Nephron progenitor cell (in vitro differentiated cells): ENCODE results near the gene MFAP3L.

Experiments used
- DNase-seq: peaks from one replicate; pipeline ENCODE4 v3.0.0; 2021
- H3K27ac Mint-ChIP-seq: 2 replicates; pipeline ENCODE4 v1.8.0; 2021; ENCODE audit warnings: mild to moderate bottlenecking, moderate library complexity, mixed read lengths
- H3K27me3 Mint-ChIP-seq: 2 replicates; pipeline ENCODE4 v1.8.0; 2021; ENCODE audit warnings: mild to moderate bottlenecking, low read depth, mixed read lengths; ENCODE audit not compliant: poor library complexity
- H3K36me3 Mint-ChIP-seq: 2 replicates; pipeline ENCODE4 v1.8.0; 2021; ENCODE audit warnings: low read depth, mixed read lengths
- H3K4me1 Mint-ChIP-seq: 2 replicates; pipeline ENCODE4 v1.8.0; 2021; ENCODE audit warnings: mixed read lengths
- H3K4me3 Mint-ChIP-seq: 2 replicates; pipeline ENCODE4 v1.8.0; 2021; ENCODE audit warnings: mild to moderate bottlenecking, moderate library complexity, mixed read lengths
- H3K9me3 Mint-ChIP-seq: 2 replicates; pipeline ENCODE4 v1.8.0; 2021; ENCODE audit warnings: mild to moderate bottlenecking, moderate library complexity, mixed read lengths
- TF ChIP-seq, protein P1 (sequence below): fragments of 200-600 bp; sonication (generic); IDR thresholded peaks from 2 replicates; pipeline ENCODE4 v1.5.0; 2021; ENCODE audit warnings: antibody characterized with exemption

MFAP3L gene

DNA sequence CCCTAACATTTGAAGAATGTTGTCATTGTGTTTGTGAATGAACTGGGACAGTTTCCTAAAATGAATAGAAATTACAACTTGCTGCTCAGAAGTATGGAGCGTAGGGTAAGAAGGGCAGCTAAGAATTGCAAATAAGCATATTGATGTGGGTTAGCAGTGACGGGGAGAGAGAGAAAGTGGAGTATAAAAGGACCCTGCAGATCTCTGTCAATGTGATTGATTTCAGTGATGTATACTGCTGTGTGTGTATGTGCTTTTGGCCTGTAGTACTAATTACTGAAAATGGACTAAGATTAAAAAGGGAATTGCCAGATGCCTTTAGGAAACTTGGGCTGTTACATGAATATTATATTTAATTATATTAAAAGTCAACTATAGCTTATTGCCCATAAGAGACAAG, 7.8 kb upstream of the MFAP3L start:
- H3K4me3 Mint-ChIP-seq: no peak overlapping the region
- no peaks in the 10 kb centered on the region for H3K9me3 Mint-ChIP-seq
- peaks cover 21% of the 10 kb centered on the region for H3K27me3 Mint-ChIP-seq
- no peak for DNase-seq
- H3K27ac Mint-ChIP-seq: no peak overlapping the region
- H3K36me3 Mint-ChIP-seq: no peaks in the 10 kb centered on the region
- TF ChIP-seq, protein P1, sequence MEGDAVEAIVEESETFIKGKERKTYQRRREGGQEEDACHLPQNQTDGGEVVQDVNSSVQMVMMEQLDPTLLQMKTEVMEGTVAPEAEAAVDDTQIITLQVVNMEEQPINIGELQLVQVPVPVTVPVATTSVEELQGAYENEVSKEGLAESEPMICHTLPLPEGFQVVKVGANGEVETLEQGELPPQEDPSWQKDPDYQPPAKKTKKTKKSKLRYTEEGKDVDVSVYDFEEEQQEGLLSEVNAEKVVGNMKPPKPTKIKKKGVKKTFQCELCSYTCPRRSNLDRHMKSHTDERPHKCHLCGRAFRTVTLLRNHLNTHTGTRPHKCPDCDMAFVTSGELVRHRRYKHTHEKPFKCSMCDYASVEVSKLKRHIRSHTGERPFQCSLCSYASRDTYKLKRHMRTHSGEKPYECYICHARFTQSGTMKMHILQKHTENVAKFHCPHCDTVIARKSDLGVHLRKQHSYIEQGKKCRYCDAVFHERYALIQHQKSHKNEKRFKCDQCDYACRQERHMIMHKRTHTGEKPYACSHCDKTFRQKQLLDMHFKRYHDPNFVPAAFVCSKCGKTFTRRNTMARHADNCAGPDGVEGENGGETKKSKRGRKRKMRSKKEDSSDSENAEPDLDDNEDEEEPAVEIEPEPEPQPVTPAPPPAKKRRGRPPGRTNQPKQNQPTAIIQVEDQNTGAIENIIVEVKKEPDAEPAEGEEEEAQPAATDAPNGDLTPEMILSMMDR: no peak
- H3K4me1 Mint-ChIP-seq: no peaks in the 10 kb centered on the region

DNA sequence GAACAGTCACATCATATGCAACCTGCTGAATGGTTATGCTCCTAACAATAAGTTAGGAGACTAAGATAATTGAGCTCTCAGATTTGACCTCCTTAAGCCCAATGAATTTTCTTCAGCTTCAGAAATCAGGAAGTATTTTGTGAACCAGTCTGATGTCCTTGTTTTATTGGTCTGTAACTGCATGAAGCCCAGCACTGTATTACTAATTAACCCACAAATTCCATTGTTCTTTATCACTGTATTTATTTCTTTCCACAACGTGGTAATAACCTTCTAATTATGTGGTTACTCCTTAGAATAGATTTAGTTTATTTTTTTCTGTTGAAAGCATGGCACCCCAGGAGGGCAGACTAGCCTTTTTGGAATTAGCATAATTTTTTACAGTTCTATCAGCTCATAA, 3.9 kb upstream of the MFAP3L start:
- Mint-ChIP-seq H3K27ac (no peak overlapping the region), H3K9me3 (peaks cover 14% of the 10 kb centered on the region), H3K36me3 (no peaks in the 10 kb centered on the region), H3K4me3 (no peak overlapping the region), H3K27me3 (peaks cover 41% of the 10 kb centered on the region), H3K4me1 (peaks cover 11% of the 10 kb centered on the region)
- TF ChIP-seq, protein P1: no peak
- no peak for DNase-seq

DNA sequence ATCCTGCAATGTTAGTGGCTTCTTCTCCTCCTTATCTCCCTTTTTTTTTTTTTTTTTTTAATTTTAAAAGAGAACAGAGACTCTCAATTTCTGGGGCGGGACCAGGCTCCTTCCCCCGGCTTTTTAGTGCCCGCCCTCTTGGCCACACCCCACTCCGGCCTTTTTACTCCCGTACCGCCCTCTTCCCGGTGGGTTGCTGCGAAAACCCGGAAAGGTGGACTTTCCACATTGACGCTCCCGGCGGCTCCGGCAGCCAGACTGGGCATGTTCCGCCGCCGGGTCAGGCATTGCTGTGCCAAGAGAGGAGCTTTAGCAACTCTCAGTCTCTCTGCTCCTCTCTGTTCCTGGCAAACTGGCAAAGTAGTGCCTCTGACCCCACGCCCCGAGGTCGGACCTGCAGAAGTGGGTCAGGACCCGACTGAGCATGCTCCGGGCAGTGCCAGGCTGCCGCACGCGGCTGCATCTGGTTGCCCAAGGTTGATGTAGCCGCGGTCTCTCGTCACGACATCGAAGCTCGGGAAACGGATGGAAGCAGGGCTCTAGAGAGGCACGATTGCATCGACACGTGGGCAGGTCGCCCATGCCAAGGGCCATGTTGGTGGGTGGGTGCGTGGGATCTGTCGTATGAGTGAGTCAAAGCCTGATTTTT, 1.1 kb upstream of the MFAP3L start:
- no peaks in the 10 kb centered on the region for H3K36me3 Mint-ChIP-seq
- H3K4me1 Mint-ChIP-seq: peaks cover 11% of the 10 kb centered on the region
- TF ChIP-seq, protein P1: no peak
- H3K27me3 Mint-ChIP-seq: peaks cover 63% of the 10 kb centered on the region
- H3K27ac Mint-ChIP-seq: no peak overlapping the region
- H3K9me3 Mint-ChIP-seq: peaks cover 19% of the 10 kb centered on the region
- peak overlapping the region; percentile 91 for H3K4me3 Mint-ChIP-seq
- DNase-seq: peak; percentile 97

DNA sequence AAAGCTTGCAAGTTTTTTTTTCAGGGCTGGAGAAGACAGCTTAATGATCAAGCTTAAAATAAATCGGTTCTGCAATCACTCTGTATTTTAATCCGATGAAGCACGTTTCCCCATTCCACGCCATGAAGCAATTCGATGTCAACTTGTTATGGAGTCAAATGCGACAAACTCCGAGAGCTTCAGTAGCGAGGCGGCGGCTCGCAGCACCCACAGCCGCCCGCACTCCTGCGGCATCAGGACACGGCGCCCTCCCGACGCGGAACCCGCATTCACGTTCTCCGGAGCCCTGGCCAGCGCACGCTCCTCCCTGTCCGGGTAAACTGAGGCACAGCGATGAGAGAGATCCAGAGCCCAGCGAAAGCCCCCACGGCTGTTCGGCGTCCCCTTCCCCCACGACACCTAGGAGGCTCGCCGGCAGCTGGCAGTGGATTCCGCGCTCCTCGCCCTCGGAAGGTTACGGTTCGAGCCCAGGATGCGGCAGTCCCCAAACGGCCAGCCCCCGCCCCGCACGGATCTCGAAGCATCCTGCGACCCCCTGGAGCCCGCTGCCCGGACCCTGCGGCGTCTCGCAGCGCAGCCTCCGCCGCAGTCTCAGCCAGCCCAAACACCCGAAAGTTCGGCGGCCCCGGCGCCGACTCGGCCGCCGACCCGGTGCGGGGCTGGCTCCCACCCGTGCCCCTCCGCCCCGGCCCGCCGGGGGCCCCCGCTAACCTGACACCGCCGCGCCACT, 507 bp downstream of the MFAP3L start:
- no peaks in the 10 kb centered on the region for H3K36me3 Mint-ChIP-seq
- H3K4me1 Mint-ChIP-seq: peaks cover 11% of the 10 kb centered on the region
- H3K27ac Mint-ChIP-seq: no peak overlapping the region
- H3K9me3 Mint-ChIP-seq: peaks cover 19% of the 10 kb centered on the region
- peak overlapping the region; percentile 87 for H3K4me3 Mint-ChIP-seq
- TF ChIP-seq, protein P1: no peak
- peaks cover 62% of the 10 kb centered on the region for H3K27me3 Mint-ChIP-seq
- DNase-seq: no peak

DNA sequence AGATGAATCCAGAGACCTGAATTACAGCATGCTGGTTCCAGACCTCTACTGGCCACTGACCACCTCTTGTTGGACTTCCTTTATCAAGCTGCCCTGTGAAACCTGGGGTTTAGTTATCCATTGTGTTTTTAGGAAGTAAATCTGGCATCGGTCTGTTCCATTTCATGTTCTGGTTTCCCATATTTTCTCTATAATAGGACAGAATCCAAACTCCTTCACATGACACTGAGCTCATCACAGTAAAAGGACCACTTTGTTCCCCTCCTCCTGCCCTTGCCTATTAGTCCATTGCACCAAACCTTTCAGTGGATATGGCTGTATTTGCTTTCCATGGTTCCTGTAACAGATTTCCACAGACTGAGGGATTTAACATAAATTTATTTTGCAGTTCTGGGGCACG, 4.0 kb downstream of the MFAP3L start:
- TF ChIP-seq, protein P1: no peak
- no peak overlapping the region for H3K4me3 Mint-ChIP-seq
- H3K27ac Mint-ChIP-seq: no peak overlapping the region
- peaks cover 8% of the 10 kb centered on the region for H3K4me1 Mint-ChIP-seq
- peaks cover 5% of the 10 kb centered on the region for H3K9me3 Mint-ChIP-seq
- H3K27me3 Mint-ChIP-seq: peaks cover 48% of the 10 kb centered on the region
- no peaks in the 10 kb centered on the region for H3K36me3 Mint-ChIP-seq
- DNase-seq: no peak

DNA sequence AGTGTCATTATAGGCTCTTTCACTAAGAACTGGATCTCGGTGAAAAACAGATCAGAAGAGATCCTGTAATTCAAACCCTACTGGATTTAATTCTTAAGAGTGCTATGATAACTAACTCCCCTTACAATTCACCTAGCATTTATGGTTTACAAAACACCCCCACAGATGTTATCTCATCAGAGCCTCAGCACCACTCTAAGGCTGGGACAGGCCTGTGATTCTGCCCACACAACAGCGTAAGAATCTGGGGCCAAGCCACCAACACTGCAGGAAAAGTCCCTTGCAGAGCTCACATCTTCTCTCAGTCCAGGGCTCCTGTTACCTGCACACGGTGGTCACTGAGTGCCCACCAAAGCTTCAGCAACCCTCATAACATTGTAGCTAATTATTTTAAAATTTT, 8.9 kb downstream of the MFAP3L start:
- no peak for DNase-seq

More for the DNA sequence above, 8.9 kb downstream of the MFAP3L start:
- H3K9me3 Mint-ChIP-seq: no peaks in the 10 kb centered on the region
- TF ChIP-seq, protein P1: no peak
- peaks cover 12% of the 10 kb centered on the region for H3K4me1 Mint-ChIP-seq
- H3K36me3 Mint-ChIP-seq: no peaks in the 10 kb centered on the region
- peaks cover 13% of the 10 kb centered on the region for H3K27me3 Mint-ChIP-seq
- H3K4me3 Mint-ChIP-seq: no peak overlapping the region
- H3K27ac Mint-ChIP-seq: peak overlapping the region; percentile 24
